ENCODE data around the gene VPS45.
"Not testable (repeated sequence)": the region's sequence is repeated elsewhere in the genome, so short reads cannot be mapped to it uniquely, and the experiment has no call there.

Gene VPS45

DNA sequence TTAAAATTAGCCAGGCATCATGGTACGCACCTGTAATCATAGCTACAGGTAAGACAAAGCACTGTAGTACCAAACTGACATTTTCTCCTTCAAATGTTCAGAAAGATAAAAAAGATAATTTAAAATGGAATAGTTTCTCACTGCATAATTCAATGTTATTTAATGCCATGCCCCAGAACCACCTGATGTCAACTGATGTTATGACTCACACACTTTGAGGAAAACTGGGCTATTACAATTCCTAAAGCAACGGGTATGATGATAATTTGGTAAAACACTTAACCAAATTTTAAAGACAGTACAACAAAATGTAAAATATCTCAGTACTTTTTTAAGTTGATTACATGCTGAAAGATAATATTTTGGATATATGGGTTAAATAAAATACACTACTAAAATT lies 59.2 kb downstream of the VPS45 start:
- TF ChIP-seq, protein P1, sequence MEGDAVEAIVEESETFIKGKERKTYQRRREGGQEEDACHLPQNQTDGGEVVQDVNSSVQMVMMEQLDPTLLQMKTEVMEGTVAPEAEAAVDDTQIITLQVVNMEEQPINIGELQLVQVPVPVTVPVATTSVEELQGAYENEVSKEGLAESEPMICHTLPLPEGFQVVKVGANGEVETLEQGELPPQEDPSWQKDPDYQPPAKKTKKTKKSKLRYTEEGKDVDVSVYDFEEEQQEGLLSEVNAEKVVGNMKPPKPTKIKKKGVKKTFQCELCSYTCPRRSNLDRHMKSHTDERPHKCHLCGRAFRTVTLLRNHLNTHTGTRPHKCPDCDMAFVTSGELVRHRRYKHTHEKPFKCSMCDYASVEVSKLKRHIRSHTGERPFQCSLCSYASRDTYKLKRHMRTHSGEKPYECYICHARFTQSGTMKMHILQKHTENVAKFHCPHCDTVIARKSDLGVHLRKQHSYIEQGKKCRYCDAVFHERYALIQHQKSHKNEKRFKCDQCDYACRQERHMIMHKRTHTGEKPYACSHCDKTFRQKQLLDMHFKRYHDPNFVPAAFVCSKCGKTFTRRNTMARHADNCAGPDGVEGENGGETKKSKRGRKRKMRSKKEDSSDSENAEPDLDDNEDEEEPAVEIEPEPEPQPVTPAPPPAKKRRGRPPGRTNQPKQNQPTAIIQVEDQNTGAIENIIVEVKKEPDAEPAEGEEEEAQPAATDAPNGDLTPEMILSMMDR (IDR thresholded peaks at IDR 0.05; ENCODE audit: control extremely low read depth, extremely low read depth, low read depth, missing control alignments): no peak
- DNase-seq (ENCODE audit: extremely low spot score): no peak
- ChIA-PET POLR2A (no interaction called here), CTCF (interaction anchor here (1.1 to 3.1 kb wide), 5 partner anchors 10 to 53 kb away, joined by 4 to 11 read pairs (median 6); no protein-coding TSS in a partner anchor)

GRCh38 chr1:150127464-150127863 lies 59.9 kb downstream of the VPS45 start:
- POLR2A ChIA-PET: no interaction called here
- DNase-seq (ENCODE audit: extremely low spot score): no peak
- TF ChIP-seq, protein P1 (IDR thresholded peaks at IDR 0.05; ENCODE audit: control extremely low read depth, extremely low read depth, low read depth, missing control alignments): no peak
- CTCF ChIA-PET: interaction anchor here (1.1 to 3.1 kb wide), 6 partner anchors 8 to 54 kb away, joined by 3 to 11 read pairs (median 6); no protein-coding TSS in a partner anchor

- ChIA-PET CTCF (interaction anchor here (1.1 to 3.1 kb wide), 5 partner anchors 8 to 41 kb away, joined by 3 to 11 read pairs (median 5); no protein-coding TSS in a partner anchor), POLR2A (no interaction called here)
- TF ChIP-seq, protein P1 (IDR thresholded peaks at IDR 0.05; ENCODE audit: control extremely low read depth, extremely low read depth, low read depth, missing control alignments): no peak
- no peak for DNase-seq (ENCODE audit: extremely low spot score)
Observed at GRCh38 chr1:150127868-150128267, 60.3 kb downstream of the VPS45 start.

DNA sequence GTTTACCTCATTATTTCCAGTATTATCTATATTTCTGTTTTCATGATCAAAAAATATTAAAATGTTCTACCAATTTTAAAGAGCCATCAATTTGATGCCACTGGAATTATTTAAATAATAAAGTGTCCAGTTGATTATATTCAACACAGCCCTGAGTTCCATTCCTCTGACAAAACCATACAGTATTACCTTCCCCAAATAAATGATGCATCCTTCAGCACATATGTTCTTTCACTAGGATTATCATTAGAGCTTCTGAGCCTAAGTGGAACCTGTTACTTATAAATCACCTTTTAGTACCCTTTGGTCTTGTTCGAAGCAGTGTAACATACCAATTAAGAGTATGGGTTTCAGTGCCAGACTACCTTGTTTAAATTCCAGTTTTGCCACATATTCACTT lies 64.8 kb downstream of the VPS45 start:
- TF ChIP-seq, protein P1 (IDR thresholded peaks at IDR 0.05; ENCODE audit: control extremely low read depth, extremely low read depth, low read depth, missing control alignments): no peak
- no peak for DNase-seq (ENCODE audit: extremely low spot score)
- ChIA-PET CTCF (no interaction called here), POLR2A (no interaction called here)

- POLR2A ChIA-PET: no interaction called here
- no peak for DNase-seq (ENCODE audit: extremely low spot score)
- TF ChIP-seq, protein P1 (IDR thresholded peaks at IDR 0.05; ENCODE audit: control extremely low read depth, extremely low read depth, low read depth, missing control alignments): no peak
- CTCF ChIA-PET: interaction anchor here (2.1 kb wide), 1 partner anchor 52 kb away, joined by 5 read pairs; no protein-coding TSS in a partner anchor
Observed at GRCh38 chr1:150134537-150134936, 67.0 kb downstream of the VPS45 start.

GRCh38 chr1:150135400-150135799 lies 67.8 kb downstream of the VPS45 start:
- DNase-seq (ENCODE audit: extremely low spot score); POLR2A ChIA-PET: not testable (repeated sequence)
- CTCF ChIA-PET: interaction anchor here (1.0 to 2.1 kb wide), 2 partner anchors 8 to 51 kb away, joined by 3 to 5 read pairs; no protein-coding TSS in a partner anchor

GRCh38 chr1:150138044-150138443 lies 70.5 kb downstream of the VPS45 start:
- no peak for DNase-seq (ENCODE audit: extremely low spot score)
- TF ChIP-seq, protein P1 (IDR thresholded peaks at IDR 0.05; ENCODE audit: control extremely low read depth, extremely low read depth, low read depth, missing control alignments): no peak
- CTCF ChIA-PET: interaction anchor here (1.4 to 2.6 kb wide), 2 partner anchors 12 to 49 kb away, joined by 3 to 6 read pairs; partner anchors contain the start of gene PLEKHO1
- POLR2A ChIA-PET: no interaction called here

All from GM10248 (cell line).